Upper lobe of right lung (tissue), 1 donor: ENCODE results near the gene HYOU1. TPM values are rescaled to one million over a fixed set of nuclear protein-coding genes. Genes with fewer than 3 reads are reported as not detected.

ENCODE experiments used
- ATAC-seq: fragments of 200-7000 bp; cut with Tn5 transposase; one replicate; pipeline ENCODE4 v1.9.1; 2020; ENCODE audit warnings: mild to moderate bottlenecking, moderate library complexity
- DNase-seq: peaks from one replicate; pipeline ENCODE4 v3.0.0-alpha.2; 2020
- H3K27ac ChIP-seq: fragments of 200-600 bp; one replicate; pipeline ENCODE4 v1.8.0; 2022
- H3K27me3 ChIP-seq: fragments of 200-600 bp; one replicate; pipeline ENCODE4 v1.8.0; 2022; ENCODE audit warnings: mild to moderate bottlenecking
- H3K36me3 ChIP-seq: fragments of 200-600 bp; one replicate; pipeline ENCODE4 v1.8.0; 2022
- H3K4me1 ChIP-seq: fragments of 200-600 bp; one replicate; pipeline ENCODE4 v1.8.0; 2022
- H3K4me3 ChIP-seq: fragments of 200-600 bp; one replicate; pipeline ENCODE4 v1.8.0; 2022; ENCODE audit warnings: mild to moderate bottlenecking
- H3K9me3 ChIP-seq: fragments of 200-600 bp; one replicate; pipeline ENCODE4 v1.8.0; 2022
- CTCF ChIP-seq: fragments of 200-600 bp; IDR thresholded peaks from one replicate; pipeline ENCODE4 v1.8.0; 2022; ENCODE audit warnings: antibody characterized with exemption
- intact Hi-C: fragments of 100-400 bp; cut with DNase I; formaldehyde crosslinking; loops from one replicate; pipeline ENCODE4 v1.11.0; 2022
- total RNA-seq: library from RNA; stranded (reverse); fragmentation: NEBNext Ultra II Directional; extraction: Animal tissue kit (Norgen Biotek cat#: 25700); gene quantifications from one replicate; pipeline ENCODE4 v1.2.1, GENCODE V29; 2021
- donor health status: DM: no; HTN: yes; CAD: no; lungs with severe emphysema.

Gene HYOU1
- total RNA-seq, 1 donor from 2014 or later = 142 TPM

GRCh38 chr11:119051440-119052162, 5.4 kb downstream of the HYOU1 start:
- H3K27ac ChIP-seq = no peak overlapping the region
- intact Hi-C loops = no loop called here
- ATAC-seq (no peak), DNase-seq (no peak)
- no peaks in the 10 kb centered on the region for H3K27me3 ChIP-seq
- no peak overlapping the region for H3K4me3 ChIP-seq
- H3K36me3 ChIP-seq = peaks cover 88% of the 10 kb centered on the region
- TF ChIP-seq CTCF = no peak
- no peaks in the 10 kb centered on the region for H3K9me3 ChIP-seq
- H3K4me1 ChIP-seq = peaks cover 12% of the 10 kb centered on the region

GRCh38 chr11:119049081-119049480, 7.9 kb downstream of the HYOU1 start:
- peaks cover 94% of the 10 kb centered on the region for H3K36me3 ChIP-seq
- H3K9me3 ChIP-seq = no peaks in the 10 kb centered on the region
- H3K4me3 ChIP-seq = no peak overlapping the region
- no peak overlapping the region for H3K27ac ChIP-seq
- intact Hi-C loops = no loop called here
- ATAC-seq (no peak), DNase-seq (no peak)
- TF ChIP-seq CTCF = no peak
- H3K4me1 ChIP-seq = no peaks in the 10 kb centered on the region
- H3K27me3 ChIP-seq = no peaks in the 10 kb centered on the region

DNA sequence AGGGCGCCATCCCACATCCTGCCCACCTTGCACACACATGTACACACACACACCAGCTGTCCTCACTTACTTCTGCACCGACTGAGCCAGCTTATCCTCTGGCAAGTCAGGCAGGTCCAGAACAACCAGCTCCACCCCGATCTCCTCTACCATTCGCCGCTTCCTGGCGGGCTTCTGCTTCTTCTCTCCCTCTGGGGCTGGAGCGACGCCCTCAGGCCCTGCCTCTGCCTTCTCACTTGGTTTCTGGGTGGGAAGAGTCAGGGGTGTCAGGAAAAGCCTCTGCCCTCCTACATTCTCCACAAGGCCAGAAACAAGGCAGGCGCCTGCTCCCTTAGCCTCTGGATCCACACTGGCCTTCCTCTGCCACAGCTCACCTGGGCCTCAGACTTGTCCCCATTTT, 8.4 kb downstream of the HYOU1 start:
- H3K27me3 ChIP-seq = no peaks in the 10 kb centered on the region
- intact Hi-C loops = no loop called here
- no peak for ATAC-seq

DNA sequence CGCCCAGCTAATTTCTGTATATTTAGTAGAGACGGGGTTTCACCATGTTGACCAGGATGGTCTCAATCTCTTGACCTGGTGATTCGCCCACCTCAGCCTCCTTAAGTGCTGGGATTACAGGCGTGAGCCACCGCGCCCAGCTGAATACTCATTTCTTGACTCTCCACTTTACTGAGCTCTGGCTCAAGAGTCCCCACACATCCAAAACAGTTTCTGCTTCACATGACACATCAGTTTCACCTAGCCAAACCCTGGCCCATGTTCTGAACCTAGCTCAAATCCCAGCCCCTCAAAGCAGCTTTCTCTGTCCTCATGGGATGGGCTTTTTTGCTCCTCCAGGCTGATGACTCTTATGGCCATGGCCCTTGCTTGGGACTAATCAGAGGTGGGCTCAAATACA, 9.8 kb downstream of the HYOU1 start:
- peaks cover 75% of the 10 kb centered on the region for H3K36me3 ChIP-seq
- no peaks in the 10 kb centered on the region for H3K4me1 ChIP-seq
- H3K27me3 ChIP-seq = no peaks in the 10 kb centered on the region
- intact Hi-C loops = no loop called here
- TF ChIP-seq CTCF = no peak
- ATAC-seq = no peak
- no peak overlapping the region for H3K4me3 ChIP-seq
- H3K27ac ChIP-seq = no peak overlapping the region
- H3K9me3 ChIP-seq = no peaks in the 10 kb centered on the region
- DNase-seq = no peak

More for the DNA sequence above, 8.4 kb downstream of the HYOU1 start:
- no peaks in the 10 kb centered on the region for H3K9me3 ChIP-seq
- no peak for TF ChIP-seq CTCF
- DNase-seq = no peak
- H3K36me3 ChIP-seq = peaks cover 89% of the 10 kb centered on the region
- no peak overlapping the region for H3K27ac ChIP-seq
- H3K4me3 ChIP-seq = no peak overlapping the region
- H3K4me1 ChIP-seq = no peaks in the 10 kb centered on the region

- no peak for DNase-seq
- H3K4me1 ChIP-seq = no peaks in the 10 kb centered on the region
- H3K36me3 ChIP-seq = peaks cover 68% of the 10 kb centered on the region
- H3K27ac ChIP-seq = no peak overlapping the region
- H3K4me3 ChIP-seq = no peak overlapping the region
- intact Hi-C loops = no loop called here
- no peak for TF ChIP-seq CTCF
- ATAC-seq = no peak
- H3K27me3 ChIP-seq = no peaks in the 10 kb centered on the region
- H3K9me3 ChIP-seq = no peaks in the 10 kb centered on the region
These were observed 10.5 kb downstream of the HYOU1 start for GRCh38 chr11:119046489-119046888.

- Histone ChIP-seq H3K27me3 (no peaks in the 10 kb centered on the region), H3K27ac (no peak overlapping the region), H3K9me3 (no peaks in the 10 kb centered on the region), H3K4me3 (no peak overlapping the region), H3K36me3 (peaks cover 50% of the 10 kb centered on the region), H3K4me1 (no peaks in the 10 kb centered on the region)
- DNase-seq (no peak), ATAC-seq (no peak)
- intact Hi-C loops = no loop called here
- no peak for TF ChIP-seq CTCF
These were observed 12.3 kb downstream of the HYOU1 start for GRCh38 chr11:119044708-119045107.
